ENCODE measurements around the gene FAM237A.

Gene FAM237A

GRCh38 chr2:206627632-206628031, 14.7 kb upstream of the FAM237A start:
- Histone ChIP-seq H3K27me3 (replicated peaks) (no peaks in the 10 kb centered on the region), H3K4me3 (ENCODE audit: low read depth, low read length) (no peak overlapping the region), H3K36me3 (replicated peaks) (no peaks in the 10 kb centered on the region), H3K27ac (no peak overlapping the region)
- no peak for DNase-seq
- no peak for TF ChIP-seq CTCF (IDR thresholded peaks at IDR 0.05; ENCODE audit: low read depth, low read length, missing control alignments)
- in situ Hi-C loops (cut with HindIII; ENCODE audit: low pct_ligation_motif_present, low sequenced_read_pairs): no loop called here

GRCh38 chr2:206631340-206631739, 10.9 kb upstream of the FAM237A start:
- no peak for DNase-seq
- in situ Hi-C loops (cut with HindIII; ENCODE audit: low pct_ligation_motif_present, low sequenced_read_pairs): no loop called here
- no peak for TF ChIP-seq CTCF (IDR thresholded peaks at IDR 0.05; ENCODE audit: low read depth, low read length, missing control alignments)

GRCh38 chr2:206635015-206635414, 7.3 kb upstream of the FAM237A start:
- no peak for DNase-seq
- H3K36me3 ChIP-seq (replicated peaks): no peaks in the 10 kb centered on the region
- H3K27ac ChIP-seq: no peak overlapping the region
- no peaks in the 10 kb centered on the region for H3K27me3 ChIP-seq (replicated peaks)
- H3K4me3 ChIP-seq (ENCODE audit: low read depth, low read length): no peak overlapping the region
- in situ Hi-C loops (cut with HindIII; ENCODE audit: low pct_ligation_motif_present, low sequenced_read_pairs): no loop called here
- no peak for TF ChIP-seq CTCF (IDR thresholded peaks at IDR 0.05; ENCODE audit: low read depth, low read length, missing control alignments)

More at GRCh38 chr2:206631340-206631739, 10.9 kb upstream of the FAM237A start:
- Histone ChIP-seq H3K4me3 (ENCODE audit: low read depth, low read length) (no peak overlapping the region), H3K36me3 (replicated peaks) (no peaks in the 10 kb centered on the region), H3K27ac (no peak overlapping the region), H3K27me3 (replicated peaks) (no peaks in the 10 kb centered on the region)

GRCh38 chr2:206639636-206640035, 2.7 kb upstream of the FAM237A start:
- Histone ChIP-seq H3K36me3 (replicated peaks) (no peaks in the 10 kb centered on the region), H3K27me3 (replicated peaks) (peaks cover 17% of the 10 kb centered on the region), H3K4me3 (ENCODE audit: low read depth, low read length) (no peak overlapping the region), H3K27ac (no peak overlapping the region)
- in situ Hi-C loops (cut with HindIII; ENCODE audit: low pct_ligation_motif_present, low sequenced_read_pairs): no loop called here
- no peak for DNase-seq
- TF ChIP-seq CTCF (IDR thresholded peaks at IDR 0.05; ENCODE audit: low read depth, low read length, missing control alignments): no peak

- in situ Hi-C loops (cut with HindIII; ENCODE audit: low pct_ligation_motif_present, low sequenced_read_pairs): no loop called here
These were observed 1.1 kb upstream of the FAM237A start for GRCh38 chr2:206641226-206641625.

More at GRCh38 chr2:206641226-206641625, 1.1 kb upstream of the FAM237A start:
- Histone ChIP-seq H3K27me3 (replicated peaks) (peaks cover 17% of the 10 kb centered on the region), H3K36me3 (replicated peaks) (no peaks in the 10 kb centered on the region), H3K4me3 (ENCODE audit: low read depth, low read length) (no peak overlapping the region), H3K27ac (no peak overlapping the region)
- no peak for DNase-seq
- no peak for TF ChIP-seq CTCF (IDR thresholded peaks at IDR 0.05; ENCODE audit: low read depth, low read length, missing control alignments)

Measured in brain microvascular endothelial cell (primary cell).